ENCODE data around the gene SORCS2.

Gene SORCS2

GRCh38 chr4:7505116-7505900 lies 313.0 kb downstream of the SORCS2 start:
- TF ChIP-seq, protein P1, sequence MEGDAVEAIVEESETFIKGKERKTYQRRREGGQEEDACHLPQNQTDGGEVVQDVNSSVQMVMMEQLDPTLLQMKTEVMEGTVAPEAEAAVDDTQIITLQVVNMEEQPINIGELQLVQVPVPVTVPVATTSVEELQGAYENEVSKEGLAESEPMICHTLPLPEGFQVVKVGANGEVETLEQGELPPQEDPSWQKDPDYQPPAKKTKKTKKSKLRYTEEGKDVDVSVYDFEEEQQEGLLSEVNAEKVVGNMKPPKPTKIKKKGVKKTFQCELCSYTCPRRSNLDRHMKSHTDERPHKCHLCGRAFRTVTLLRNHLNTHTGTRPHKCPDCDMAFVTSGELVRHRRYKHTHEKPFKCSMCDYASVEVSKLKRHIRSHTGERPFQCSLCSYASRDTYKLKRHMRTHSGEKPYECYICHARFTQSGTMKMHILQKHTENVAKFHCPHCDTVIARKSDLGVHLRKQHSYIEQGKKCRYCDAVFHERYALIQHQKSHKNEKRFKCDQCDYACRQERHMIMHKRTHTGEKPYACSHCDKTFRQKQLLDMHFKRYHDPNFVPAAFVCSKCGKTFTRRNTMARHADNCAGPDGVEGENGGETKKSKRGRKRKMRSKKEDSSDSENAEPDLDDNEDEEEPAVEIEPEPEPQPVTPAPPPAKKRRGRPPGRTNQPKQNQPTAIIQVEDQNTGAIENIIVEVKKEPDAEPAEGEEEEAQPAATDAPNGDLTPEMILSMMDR (IDR thresholded peaks at IDR 0.05; ENCODE audit: insufficient read depth, low read length, missing control alignments), result no peak
- no peak overlapping the region for H3K4me3 ChIP-seq (ENCODE audit: low read depth, low read length)
- CTCF ChIA-PET, result no interaction called here
- POLR2A ChIA-PET, result no interaction called here
- DNase-seq (ENCODE audit: low read depth, low spot score), result no peak

GRCh38 chr4:7506119-7506518 lies 313.8 kb downstream of the SORCS2 start:
- ChIA-PET POLR2A (no interaction called here), CTCF (no interaction called here)
- no peak overlapping the region for H3K4me3 ChIP-seq (ENCODE audit: low read depth, low read length)
- no peak for DNase-seq (ENCODE audit: low read depth, low spot score)
- TF ChIP-seq, protein P1 (IDR thresholded peaks at IDR 0.05; ENCODE audit: insufficient read depth, low read length, missing control alignments), result no peak

DNA sequence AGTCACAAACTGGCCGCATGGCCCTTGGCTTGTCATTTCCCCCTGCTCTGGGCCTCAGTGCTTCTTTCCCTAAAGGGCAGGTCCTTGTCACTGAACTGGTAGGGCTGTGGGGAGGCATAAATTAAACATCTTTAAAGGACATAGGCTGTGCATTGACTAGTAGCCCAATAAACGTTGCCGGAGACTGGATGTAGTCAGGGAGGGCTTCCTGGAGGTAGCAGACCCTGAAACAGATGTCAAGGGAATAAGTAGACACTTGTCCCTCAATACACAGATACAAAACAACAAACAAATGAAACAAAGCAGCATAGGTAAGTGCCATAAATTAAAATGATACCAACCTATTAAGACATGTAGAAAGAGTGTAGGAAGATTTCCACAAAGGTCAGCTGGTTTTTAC lies 314.2 kb downstream of the SORCS2 start:
- ChIA-PET CTCF (no interaction called here), POLR2A (no interaction called here)
- TF ChIP-seq, protein P1 (IDR thresholded peaks at IDR 0.05; ENCODE audit: insufficient read depth, low read length, missing control alignments), result no peak
- H3K4me3 ChIP-seq (ENCODE audit: low read depth, low read length), result no peak overlapping the region
- no peak for DNase-seq (ENCODE audit: low read depth, low spot score)

- TF ChIP-seq, protein P1 (IDR thresholded peaks at IDR 0.05; ENCODE audit: insufficient read depth, low read length, missing control alignments), result no peak
- ChIA-PET CTCF (no interaction called here), POLR2A (no interaction called here)
- DNase-seq (ENCODE audit: low read depth, low spot score), result no peak
- no peak overlapping the region for H3K4me3 ChIP-seq (ENCODE audit: low read depth, low read length)
Measured at GRCh38 chr4:7507381-7507780, 315.0 kb downstream of the SORCS2 start.

GRCh38 chr4:7510066-7510465 lies 317.7 kb downstream of the SORCS2 start:
- TF ChIP-seq, protein P1 (IDR thresholded peaks at IDR 0.05; ENCODE audit: insufficient read depth, low read length, missing control alignments), result no peak
- DNase-seq (ENCODE audit: low read depth, low spot score), result no peak
- POLR2A ChIA-PET, result no interaction called here
- CTCF ChIA-PET, result no interaction called here
- no peak overlapping the region for H3K4me3 ChIP-seq (ENCODE audit: low read depth, low read length)

GRCh38 chr4:7510538-7510937 lies 318.2 kb downstream of the SORCS2 start:
- H3K4me3 ChIP-seq (ENCODE audit: low read depth, low read length), result no peak overlapping the region
- DNase-seq (ENCODE audit: low read depth, low spot score), result no peak
- TF ChIP-seq, protein P1 (IDR thresholded peaks at IDR 0.05; ENCODE audit: insufficient read depth, low read length, missing control alignments), result no peak
- CTCF ChIA-PET, result no interaction called here
- POLR2A ChIA-PET, result no interaction called here
